HCT116 (cell line): ENCODE measurements around the gene PUM1. TPM values are rescaled to one million over a fixed set of nuclear protein-coding genes. Genes with fewer than 3 reads are reported as not detected.

Experiments
- ATAC-seq: fragments of 200-7000 bp; cut with Tn5 transposase; 2 replicates; pipeline ENCODE4 v1.9.1; 2020; ENCODE audit warnings: mild to moderate bottlenecking, moderate library complexity
- BruUV-seq: library from RNA; stranded (reverse); fragments of 400-500 nt; replicated peaks from 2 replicates; lab custom pipeline; 2021; lab: Mats Ljungman, UMichigan
- CTCF ChIA-PET: fragments of 300-600 bp; sonication (Branson Sonifier 250); formaldehyde crosslinking; loops from one replicate; lab custom pipeline; 2021; ENCODE audit warnings: antibody characterized with exemption; lab: Charles Lee
- POLR2A ChIA-PET: fragments of 300-600, 350-600 bp; sonication (Branson Sonifier 250); formaldehyde crosslinking; loops from one replicate; lab custom pipeline; 2021; ENCODE audit warnings: antibody characterized with exemption; lab: Charles Lee
- RAD21 ChIA-PET, 2 experiments: fragments of 300-600 bp; sonication (Branson Sonifier 250); formaldehyde crosslinking; loops; one replicate each; lab custom pipeline; 2023; ENCODE audit warnings: low total read pairs in 2 of 2; ENCODE audit not compliant: uncharacterized antibody in 2 of 2, unreplicated experiment in 2 of 2, low non-redundant PET in 1 of 2; lab: Charles Lee
- DNase-seq: peaks from one replicate; pipeline ENCODE4 v3.0.0-alpha.2; 2010; ENCODE audit warnings: low read depth, low spot score
- H2AFZ ChIP-seq: fragments of 200-600 bp; shearing (Covaris generic), sonication (generic); 2 replicates; pipeline ENCODE4 v1.6.1; 2017; ENCODE audit warnings: low read depth, mixed run types, mixed read lengths, antibody characterized with exemption, low read length; ENCODE audit not compliant: poor library complexity, severe bottlenecking
- H3K27ac ChIP-seq: 2 replicates; pipeline ENCODE4 v1.5.1; 2012; ENCODE audit warnings: low read depth, low read length
- H3K27me3 ChIP-seq: fragments of 200-600 bp; sonication (generic); 2 replicates; pipeline ENCODE4 v1.6.1; 2016; ENCODE audit warnings: mixed run types, low read length, mixed read lengths; ENCODE audit not compliant: insufficient read depth
- H3K36me3 ChIP-seq, 2 experiments: fragments of 200-500 bp in 1 of 2; fragments of 200-600 bp in 1 of 2; sonication (Bioruptor generic) in 1 of 2; sonication (generic) in 1 of 2; 2 replicates each; pipeline versions ENCODE4 v1.5.1 to v1.6.1; 2014 to 2016; ENCODE audit warnings: low read length in 2 of 2, inconsistent platforms in 1 of 2, mixed read lengths in 1 of 2, mixed run types in 1 of 2; ENCODE audit not compliant: insufficient read depth in 2 of 2, control insufficient read depth in 1 of 2
- H3K4me1 ChIP-seq, 2 experiments: fragments of 200-600 bp in 1 of 2; sonication (generic) in 1 of 2; 2 replicates each; pipeline versions ENCODE4 v1.5.1 to v1.6.1; 2012 to 2017; ENCODE audit warnings: low read length in 2 of 2, inconsistent platforms in 1 of 2, mild to moderate bottlenecking in 1 of 2, mixed read lengths in 1 of 2, mixed run types in 1 of 2, moderate library complexity in 1 of 2; ENCODE audit not compliant: insufficient read depth in 2 of 2, control insufficient read depth in 1 of 2
- H3K4me2 ChIP-seq: fragments of 200-600 bp; sonication (generic); 2 replicates; pipeline ENCODE4 v1.6.1; 2017; ENCODE audit warnings: mixed run types, low read length, mixed read lengths
- H3K4me3 ChIP-seq, 2 experiments: fragments of 200-600 bp in 1 of 2; sonication (generic) in 1 of 2; replicated peaks in 1 of 2; 2 replicates each; pipeline ENCODE4 v1.5.1; 2011 to 2016; ENCODE audit warnings: low read length in 2 of 2, control low read depth in 1 of 2, low read depth in 1 of 2, mild to moderate bottlenecking in 1 of 2, mixed read lengths in 1 of 2, mixed run types in 1 of 2
- H3K79me2 ChIP-seq: fragments of 200-600 bp; sonication (generic); 2 replicates; pipeline ENCODE4 v1.6.1; 2017; ENCODE audit warnings: mild to moderate bottlenecking, mixed run types, low read length, moderate library complexity, mixed read lengths; ENCODE audit not compliant: insufficient read depth
- H3K9ac ChIP-seq: fragments of 200-600 bp; sonication (generic); 2 replicates; pipeline ENCODE4 v1.6.1; 2016; ENCODE audit warnings: low read length, mixed read lengths
- H3K9me2 ChIP-seq: fragments of 200-600 bp; sonication (generic), shearing (Covaris generic); 2 replicates; pipeline ENCODE4 v1.6.1; 2017; ENCODE audit warnings: mixed run types, mild to moderate bottlenecking, moderate library complexity; ENCODE audit not compliant: insufficient read depth
- H3K9me3 ChIP-seq, 2 experiments: fragments of 200-500 bp in 1 of 2; fragments of 200-600 bp in 1 of 2; sonication (Bioruptor generic) in 1 of 2; sonication (generic) in 1 of 2; 2 replicates each; pipeline ENCODE4 v1.6.1; 2014 to 2017; ENCODE audit warnings: low read length in 2 of 2, mixed read lengths in 2 of 2, inconsistent platforms in 1 of 2, low read depth in 1 of 2, mild to moderate bottlenecking in 1 of 2, mixed run types in 1 of 2, moderate library complexity in 1 of 2; ENCODE audit not compliant: control insufficient read depth in 1 of 2, insufficient read depth in 1 of 2
- H4K20me1 ChIP-seq: fragments of 200-600 bp; sonication (generic), shearing (Covaris generic); 2 replicates; pipeline ENCODE4 v1.6.1; 2017; ENCODE audit warnings: mixed run types, mild to moderate bottlenecking, moderate library complexity; ENCODE audit not compliant: insufficient read depth
- ATF3 ChIP-seq: IDR thresholded peaks from 2 replicates; pipeline ENCODE4 v1.6.1; 2012
- CBX3 ChIP-seq: IDR thresholded peaks from 2 replicates; pipeline ENCODE4 v1.6.1; 2012; ENCODE audit warnings: low read depth
- CEBPB ChIP-seq: IDR thresholded peaks from 2 replicates; pipeline ENCODE4 v1.6.1; 2012; ENCODE audit warnings: low read depth
- CTCF ChIP-seq, 3 experiments: fragments of 200-600 bp in 1 of 3; sonication (generic) in 1 of 3; IDR thresholded peaks in 2 of 3; conservative IDR thresholded peaks in 1 of 3; 2 replicates each; pipeline ENCODE4 v1.5.1; 2012 to 2017; ENCODE audit warnings: low read depth in 2 of 3, low read length in 2 of 3, antibody characterized with exemption in 1 of 3, borderline replicate concordance in 1 of 3, control low read depth in 1 of 3, mild to moderate bottlenecking in 1 of 3, mixed read lengths in 1 of 3, mixed run types in 1 of 3, moderate library complexity in 1 of 3; ENCODE audit not compliant: insufficient read depth in 1 of 3
- EGR1 ChIP-seq: IDR thresholded peaks from 2 replicates; pipeline ENCODE4 v1.6.1; 2012; ENCODE audit warnings: low read depth
- EZH2 ChIP-seq: fragments of 200-600 bp; sonication (generic); IDR thresholded peaks from 2 replicates; pipeline ENCODE4 v1.6.1; 2017; ENCODE audit warnings: antibody characterized with exemption, mixed run types
- EZH2phosphoT487 ChIP-seq: fragments of 200-600 bp; IDR thresholded peaks from 2 replicates; pipeline ENCODE4 v1.6.1; 2018; ENCODE audit warnings: antibody characterized with exemption, borderline replicate concordance
- FOSL1 ChIP-seq: IDR thresholded peaks from 2 replicates; pipeline ENCODE4 v1.6.1; 2012; ENCODE audit warnings: low read depth
- MAX ChIP-seq: IDR thresholded peaks from 2 replicates; pipeline ENCODE4 v1.6.1; 2012
- POLR2A ChIP-seq: IDR thresholded peaks from 2 replicates; pipeline ENCODE4 v1.7.0; 2011; ENCODE audit warnings: borderline replicate concordance; ENCODE audit not compliant: insufficient read depth, insufficient read length; ENCODE audit errors: extremely low read depth
- SIN3A ChIP-seq: IDR thresholded peaks from 2 replicates; pipeline ENCODE4 v1.6.1; 2012; ENCODE audit warnings: low read depth
- SP1 ChIP-seq: IDR thresholded peaks from 2 replicates; pipeline ENCODE4 v1.6.1; 2012; ENCODE audit warnings: low read depth
- SRF ChIP-seq: IDR thresholded peaks from 2 replicates; pipeline ENCODE4 v1.6.1; 2012; ENCODE audit warnings: low read depth
- TCF7L2 ChIP-seq: IDR thresholded peaks from 2 replicates; pipeline ENCODE4 v1.7.0; 2011; ENCODE audit warnings: borderline replicate concordance, inconsistent platforms; ENCODE audit not compliant: insufficient read depth, insufficient read length; ENCODE audit errors: extremely low read depth
- YY1 ChIP-seq: IDR thresholded peaks from 2 replicates; pipeline ENCODE4 v1.6.1; 2011; ENCODE audit warnings: low read length, low read depth, moderate library complexity, mild to moderate bottlenecking; ENCODE audit not compliant: insufficient replicate concordance; ENCODE audit errors: extremely low read depth
- ZBTB33 ChIP-seq: IDR thresholded peaks from 2 replicates; pipeline ENCODE4 v1.6.1; 2011; ENCODE audit warnings: mild to moderate bottlenecking, low read length, moderate library complexity; ENCODE audit not compliant: insufficient replicate concordance; ENCODE audit errors: extremely low read depth
- ZFX ChIP-seq: fragments of 450-650 bp; IDR thresholded peaks from 2 replicates; pipeline ENCODE4 v1.6.1; 2017
- ZNF274 ChIP-seq: fragments of 200-500 bp; sonication (Bioruptor generic); IDR thresholded peaks from 2 replicates; pipeline ENCODE4 v1.6.1; 2014; ENCODE audit warnings: mild to moderate bottlenecking, low read depth, low read length, inconsistent platforms
- intact Hi-C: fragments of 100-400 bp; cut with micrococcal nuclease; formaldehyde crosslinking; loops from 2 replicates; pipeline ENCODE4 v1.10.0; 2022
- total RNA-seq: library from RNA; stranded (reverse); gene quantifications from one replicate; pipeline ENCODE4 v1.2.1, GENCODE V29; 2021; ENCODE audit not compliant: unreplicated experiment

Gene PUM1
- total RNA-seq, 1 experiment from 2014 or later: 113 TPM

- BruUV-seq: no TSS peak
- Histone ChIP-seq H3K27ac (no peak overlapping the region), H3K4me2 (no peak overlapping the region), H3K4me1 (peaks cover 26 to 36% of the 10 kb centered on the region in 2 experiments), H3K4me3 (no peak overlapping the region), H2AFZ (no peak overlapping the region), H3K36me3 (no peaks in the 10 kb centered on the region), H3K27me3 (no peaks in the 10 kb centered on the region), H3K9ac (no peak overlapping the region), H4K20me1 (no peaks in the 10 kb centered on the region), H3K79me2 (peaks cover 5% of the 10 kb centered on the region; the same call in 1 of the 2 replicates), H3K9me3 (no peaks in the 10 kb centered on the region), H3K9me2 (no peaks in the 10 kb centered on the region)
- ChIA-PET POLR2A (interaction anchor here (2.1 to 3.4 kb wide), 2 partner anchors 110 to 193 kb away, joined by 10 to 31 read pairs; no protein-coding TSS in a partner anchor), RAD21 (interaction anchor here (2.2 to 4.2 kb wide), 4 partner anchors 110 to 133 kb away, joined by 8 to 69 read pairs (median 24); no protein-coding TSS in a partner anchor), CTCF (interaction anchor here (1.6 to 8.9 kb wide), 7 partner anchors 105 to 192 kb away, joined by 9 to 242 read pairs (median 56); no protein-coding TSS in a partner anchor)
- no peak for ATAC-seq
- no peak for TF ChIP-seq SRF
- TF ChIP-seq SP1: no peak
- no peak for TF ChIP-seq ZFX
- no peak for TF ChIP-seq FOSL1
- no peak for TF ChIP-seq TCF7L2
- no peak for TF ChIP-seq EZH2
- no peak for TF ChIP-seq EZH2phosphoT487
- no peak for TF ChIP-seq ZBTB33
- no peak for TF ChIP-seq SIN3A
- TF ChIP-seq EGR1: no peak
- no peak for TF ChIP-seq ATF3
- TF ChIP-seq CTCF (IDR thresholded peaks at IDR 0.05 in 2 of 3, conservative IDR thresholded peaks at IDR 0.05 in 1 of 3; ENCODE audit: borderline replicate concordance in 1 of 3, insufficient read depth in 1 of 3, low read depth in 2 of 3, low read length in 2 of 3): no peak
- no peak for TF ChIP-seq ZNF274
- TF ChIP-seq MAX: no peak
- TF ChIP-seq CEBPB: no peak
- TF ChIP-seq CBX3: no peak
- TF ChIP-seq YY1: no peak
- no peak for TF ChIP-seq POLR2A
- intact Hi-C loops: loop anchor here (10.0 kb wide), 1 partner anchor 1677 kb away; the partner anchor contains the start of genes MECR and PTPRU
- no peak for DNase-seq
These were observed 153.3 kb downstream of the PUM1 start for GRCh38 chr1:30912224-30912623.
